MCF 10A (cell line): Measurements from ENCODE around the gene CANX. TPM values are rescaled to one million over a fixed set of nuclear protein-coding genes. Genes with fewer than 3 reads are reported as not detected.

Experiments
- BruUV-seq: library from RNA; stranded (reverse); fragments of 400-500 nt; replicated peaks from 2 replicates; lab custom pipeline; 2021; lab: Mats Ljungman, UMichigan
- CTCF ChIA-PET: fragments of 300-600 bp; sonication (Branson Sonifier 250); formaldehyde crosslinking; extraction: SDS; loops from one replicate; lab custom pipeline; 2021; ENCODE audit warnings: antibody characterized with exemption, inconsistent platforms; lab: Yijun Ruan, JAX
- POLR2A ChIA-PET: fragments of 300-600, 350-650 bp; sonication (Branson Sonifier 250); formaldehyde crosslinking; extraction: SDS; loops from one replicate; lab custom pipeline; 2020; ENCODE audit warnings: antibody characterized with exemption, inconsistent platforms; lab: Yijun Ruan, JAX
- DNase-seq: peaks from one replicate; pipeline ENCODE4 v3.0.0-alpha.2; 2018; ENCODE audit not compliant: unreplicated experiment
- H3K27ac Mint-ChIP-seq: one replicate; pipeline ENCODE4 v1.8.0; 2022; ENCODE audit warnings: mild to moderate bottlenecking, low read depth, mixed read lengths; ENCODE audit not compliant: unreplicated experiment
- H3K27me3 Mint-ChIP-seq: one replicate; pipeline ENCODE4 v1.8.0; 2022; ENCODE audit warnings: mixed read lengths; ENCODE audit not compliant: insufficient read depth, unreplicated experiment
- H3K36me3 Mint-ChIP-seq: one replicate; pipeline ENCODE4 v1.8.0; 2022; ENCODE audit warnings: mild to moderate bottlenecking, moderate library complexity, mixed read lengths; ENCODE audit not compliant: insufficient read depth, unreplicated experiment
- H3K4me1 Mint-ChIP-seq: one replicate; pipeline ENCODE4 v1.8.0; 2022; ENCODE audit warnings: mixed read lengths; ENCODE audit not compliant: insufficient read depth, unreplicated experiment
- H3K4me3 Mint-ChIP-seq: one replicate; pipeline ENCODE4 v1.8.0; 2022; ENCODE audit warnings: mild to moderate bottlenecking, moderate library complexity, mixed read lengths; ENCODE audit not compliant: unreplicated experiment
- H3K9me3 Mint-ChIP-seq: one replicate; pipeline ENCODE4 v1.8.0; 2022; ENCODE audit warnings: mixed read lengths; ENCODE audit not compliant: unreplicated experiment
- CTCF ChIP-seq: fragments of 200-600 bp; IDR thresholded peaks from one replicate; pipeline ENCODE4 v1.8.0; 2022; ENCODE audit warnings: antibody characterized with exemption, mild to moderate bottlenecking; ENCODE audit not compliant: unreplicated experiment
- intact Hi-C: fragments of 100-400 bp; cut with micrococcal nuclease; formaldehyde crosslinking; loops from 2 replicates; pipeline ENCODE4 v1.14.1; 2022
- total RNA-seq: library from RNA; stranded (reverse); gene quantifications from 2 replicates; pipeline ENCODE4 v1.2.3, GENCODE V29; 2022

CANX gene
- total RNA-seq, 1 experiment from 2014 or later = 1,781 TPM

GRCh38 chr5:179771311-179771895 is 72.6 kb downstream of the CANX start:
- Mint-ChIP-seq H3K9me3 (no peaks in the 10 kb centered on the region), H3K36me3 (peaks cover 95% of the 10 kb centered on the region), H3K27me3 (no peaks in the 10 kb centered on the region), H3K4me1 (no peaks in the 10 kb centered on the region), H3K4me3 (no peak overlapping the region), H3K27ac (no peak overlapping the region)
- no peak for TF ChIP-seq CTCF
- no peak for DNase-seq
- CTCF ChIA-PET = interaction anchor here (0.6 to 1.9 kb wide), 3 partner anchors 9 to 551 kb away, joined by 5 to 14 read pairs (median 7); no protein-coding TSS in a partner anchor
- intact Hi-C loops = no loop called here
- POLR2A ChIA-PET = interaction anchor here (0.7 to 1.5 kb wide), 5 partner anchors 9 to 49 kb away, joined by 3 to 5 read pairs (median 4); partner anchors contain the start of genes MAML1 and SQSTM1
- no TSS peak for BruUV-seq

- CTCF ChIA-PET = interaction anchor here (1.8 kb wide), 1 partner anchor 10 kb away, joined by 7 read pairs; no protein-coding TSS in a partner anchor
- POLR2A ChIA-PET = interaction anchor here (1.5 kb wide), 1 partner anchor 33 kb away, joined by 5 read pairs; no protein-coding TSS in a partner anchor
- Mint-ChIP-seq H3K27me3 (no peaks in the 10 kb centered on the region), H3K4me1 (no peaks in the 10 kb centered on the region), H3K36me3 (peaks cover 95% of the 10 kb centered on the region), H3K27ac (no peak overlapping the region), H3K4me3 (no peak overlapping the region), H3K9me3 (no peaks in the 10 kb centered on the region)
- TF ChIP-seq CTCF = no peak
- BruUV-seq = no TSS peak
- DNase-seq = no peak
- intact Hi-C loops = no loop called here
Measured at GRCh38 chr5:179772351-179772750, 73.6 kb downstream of the CANX start.

- intact Hi-C loops = no loop called here
- Mint-ChIP-seq H3K27ac (peak overlapping the region; percentile 54), H3K36me3 (peaks cover 98% of the 10 kb centered on the region), H3K9me3 (no peaks in the 10 kb centered on the region), H3K4me3 (no peak overlapping the region), H3K27me3 (no peaks in the 10 kb centered on the region), H3K4me1 (no peaks in the 10 kb centered on the region)
- DNase-seq = no peak
- CTCF ChIA-PET = interaction anchor here (1.1 kb wide), 1 partner anchor 11 kb away, joined by 8 read pairs; no protein-coding TSS in a partner anchor
- no peak for TF ChIP-seq CTCF
- no TSS peak for BruUV-seq
- POLR2A ChIA-PET = no interaction called here
Measured at GRCh38 chr5:179773686-179774040, 74.9 kb downstream of the CANX start.

- H3K4me1 Mint-ChIP-seq = no peaks in the 10 kb centered on the region
- BruUV-seq = no TSS peak
- POLR2A ChIA-PET = interaction anchor here (1.2 kb wide), 1 partner anchor 42 kb away, joined by 3 read pairs; the partner anchor contains the start of gene MAML1
Measured at GRCh38 chr5:179774442-179774841, 75.7 kb downstream of the CANX start.

More at GRCh38 chr5:179774442-179774841, 75.7 kb downstream of the CANX start:
- peaks cover 98% of the 10 kb centered on the region for H3K36me3 Mint-ChIP-seq
- no peak for TF ChIP-seq CTCF
- H3K27me3 Mint-ChIP-seq = no peaks in the 10 kb centered on the region
- no peak overlapping the region for H3K27ac Mint-ChIP-seq
- no peaks in the 10 kb centered on the region for H3K9me3 Mint-ChIP-seq
- CTCF ChIA-PET = interaction anchor here (1.1 kb wide), 1 partner anchor 11 kb away, joined by 8 read pairs; no protein-coding TSS in a partner anchor
- intact Hi-C loops = no loop called here
- no peak overlapping the region for H3K4me3 Mint-ChIP-seq
- no peak for DNase-seq
